CD4-positive, alpha-beta T cell (primary cell): ENCODE results near the gene GTSE1. TPM values are rescaled to one million over a fixed set of nuclear protein-coding genes. Genes with fewer than 3 reads are reported as not detected.

ENCODE experiments used
- ATAC-seq: fragments of 200-7000 bp; cut with Tn5 transposase; one replicate; pipeline ENCODE4 v1.10.0; 2022; ENCODE audit warnings: mild to moderate bottlenecking; ENCODE audit not compliant: poor library complexity
- CTCF ChIA-PET: fragments of 350-600 bp; sonication (Branson Sonifier 250); formaldehyde crosslinking; loops from one replicate; lab custom pipeline; 2021; ENCODE audit warnings: antibody characterized with exemption, inconsistent platforms; lab: Charles Lee
- POLR2A ChIA-PET: fragments of 350-600 bp; sonication (Branson Sonifier 250); formaldehyde crosslinking; loops from one replicate; lab custom pipeline; 2021; ENCODE audit warnings: antibody characterized with exemption, inconsistent platforms; lab: Charles Lee
- DNase-seq, 14 experiments: peaks; one replicate each; pipeline ENCODE4 v3.0.0-alpha.2; 2013 to 2020; ENCODE audit warnings: mixed read lengths in 2 of 14
- H3K27ac ChIP-seq, 2 donors: one replicate each; pipeline versions ENCODE4 v1.5.1 to v1.7.0; 2013; ENCODE audit warnings: low read length in 2 of 2, low read depth in 1 of 2, mild to moderate bottlenecking in 1 of 2
- H3K27me3 ChIP-seq, 2 experiments: 1 replicate in 1 of 2; 2 replicates in 1 of 2; pipeline versions ENCODE4 v1.6.1 to v1.7.0; 2013; ENCODE audit warnings: low read length in 2 of 2, control low read depth in 1 of 2, mild to moderate bottlenecking in 1 of 2, moderate library complexity in 1 of 2; ENCODE audit not compliant: insufficient read depth in 2 of 2, control insufficient read depth in 1 of 2
- H3K36me3 ChIP-seq: one replicate; pipeline ENCODE4 v1.6.1; 2013; ENCODE audit warnings: low read length, control low read depth; ENCODE audit not compliant: insufficient read depth
- H3K4me1 ChIP-seq: one replicate; pipeline ENCODE4 v1.6.1; 2013; ENCODE audit warnings: low read length, control low read depth; ENCODE audit not compliant: insufficient read depth
- H3K4me3 ChIP-seq: one replicate; pipeline ENCODE4 v1.5.1; 2013; ENCODE audit warnings: mild to moderate bottlenecking, low read length, moderate library complexity
- H3K9me3 ChIP-seq, 2 experiments: 1 replicate in 1 of 2; 2 replicates in 1 of 2; pipeline versions ENCODE4 v1.6.1 to v1.7.0; 2013; ENCODE audit warnings: low read length in 2 of 2, mild to moderate bottlenecking in 2 of 2, control low read depth in 1 of 2, moderate library complexity in 1 of 2; ENCODE audit not compliant: control insufficient read depth in 1 of 2, insufficient read depth in 1 of 2
- H3K27ac Mint-ChIP-seq: one replicate; pipeline ENCODE4 v1.8.0; 2020; ENCODE audit warnings: mixed read lengths
- H3K27me3 Mint-ChIP-seq: one replicate; pipeline ENCODE4 v1.8.0; 2021; ENCODE audit warnings: mixed read lengths
- H3K36me3 Mint-ChIP-seq: one replicate; pipeline ENCODE4 v1.8.0; 2021; ENCODE audit warnings: low read depth, mixed read lengths
- H3K4me1 Mint-ChIP-seq: one replicate; pipeline ENCODE4 v1.8.0; 2021; ENCODE audit warnings: low read depth, mixed read lengths
- H3K4me3 Mint-ChIP-seq: one replicate; pipeline ENCODE4 v1.8.0; 2020; ENCODE audit warnings: mild to moderate bottlenecking, mixed read lengths
- H3K9me3 Mint-ChIP-seq: one replicate; pipeline ENCODE4 v1.8.0; 2020; ENCODE audit warnings: mixed read lengths
- CTCF ChIP-seq: fragments of 200-600 bp; IDR thresholded peaks from one replicate; pipeline ENCODE4 v1.8.0; 2022; ENCODE audit warnings: antibody characterized with exemption, mild to moderate bottlenecking
- intact Hi-C, 2 experiments: fragments of 100-400 bp; cut with DNase I in 1 of 2; cut with micrococcal nuclease in 1 of 2; formaldehyde crosslinking; loops; one replicate each; pipeline versions ENCODE4 v1.15.1 to v1.9.0; 2023 to 2025; cut with DNase I, micrococcal nuclease
- total RNA-seq, 174 experiments: library from RNA in 2 of 174; stranded (reverse) in 2 of 174; gene quantifications; one replicate each; pipeline ENCODE4 v1.2.3 and lab custom pipeline; 2021 to 2026

GTSE1 gene
- total RNA-seq, 2 experiments from 2014 or later = 0.14 to 0.89 TPM

- TF ChIP-seq CTCF = no peak
- H3K4me3 Mint-ChIP-seq = no peak overlapping the region
- Histone ChIP-seq H3K27ac (no peak overlapping the region), H3K4me1 (no peaks in the 10 kb centered on the region), H3K27me3 (no peaks in the 10 kb centered on the region), H3K9me3 (peaks cover 6 to 24% of the 10 kb centered on the region in 2 experiments), H3K36me3 (peaks cover under 1% of the 10 kb centered on the region), H3K4me3 (no peak overlapping the region)
- ChIA-PET POLR2A (no interaction called here), CTCF (no interaction called here)
- no peak overlapping the region for H3K27ac Mint-ChIP-seq
- DNase-seq = no peak
- H3K36me3 Mint-ChIP-seq = peaks cover 9% of the 10 kb centered on the region
- no peaks in the 10 kb centered on the region for H3K9me3 Mint-ChIP-seq
- peaks cover 4% of the 10 kb centered on the region for H3K4me1 Mint-ChIP-seq
- H3K27me3 Mint-ChIP-seq = no peaks in the 10 kb centered on the region
- no peak for ATAC-seq
- intact Hi-C loops = no loop called here
These were observed 65.1 kb downstream of the GTSE1 start for GRCh38 chr22:46361826-46362202.

GRCh38 chr22:46362203-46362933, 65.7 kb downstream of the GTSE1 start:
- Mint-ChIP-seq H3K4me3 (no peak overlapping the region), H3K27ac (no peak overlapping the region), H3K36me3 (peaks cover 9% of the 10 kb centered on the region), H3K9me3 (no peaks in the 10 kb centered on the region), H3K4me1 (peaks cover 4% of the 10 kb centered on the region), H3K27me3 (no peaks in the 10 kb centered on the region)
- peaks cover 6 to 28% of the 10 kb centered on the region in 2 experiments for H3K9me3 ChIP-seq
- intact Hi-C loops = no loop called here
- TF ChIP-seq CTCF = no peak
- no peak overlapping the region for H3K27ac ChIP-seq
- CTCF ChIA-PET = no interaction called here
- no peak overlapping the region for H3K4me3 ChIP-seq
- no peak for ATAC-seq
- POLR2A ChIA-PET = no interaction called here
- H3K36me3 ChIP-seq = no peaks in the 10 kb centered on the region
- DNase-seq = no peak
- H3K27me3 ChIP-seq = peaks cover 0 to 4% of the 10 kb centered on the region in 2 experiments
- H3K4me1 ChIP-seq = peaks cover 5% of the 10 kb centered on the region

- Mint-ChIP-seq H3K4me1 (peaks cover 8% of the 10 kb centered on the region), H3K9me3 (no peaks in the 10 kb centered on the region), H3K27me3 (peaks cover 3% of the 10 kb centered on the region), H3K27ac (no peak overlapping the region), H3K36me3 (peaks cover 9% of the 10 kb centered on the region), H3K4me3 (no peak overlapping the region)
- CTCF ChIA-PET = no interaction called here
- Histone ChIP-seq H3K27ac (no peak overlapping the region), H3K9me3 (peaks cover 6 to 28% of the 10 kb centered on the region in 2 experiments), H3K4me3 (no peak overlapping the region), H3K27me3 (peaks cover 0 to 6% of the 10 kb centered on the region in 2 experiments), H3K4me1 (peaks cover 11% of the 10 kb centered on the region), H3K36me3 (no peaks in the 10 kb centered on the region)
- intact Hi-C loops = no loop called here
- DNase-seq = no peak
- TF ChIP-seq CTCF = no peak
- no peak for ATAC-seq
- POLR2A ChIA-PET = no interaction called here
These were observed 66.4 kb downstream of the GTSE1 start for GRCh38 chr22:46362934-46363515.
